ENCODE data around the gene CDH4. TPM values are rescaled to one million over a fixed set of nuclear protein-coding genes. Genes with fewer than 3 reads are reported as not detected.

Gene CDH4
- total RNA-seq, 1 experiment from 2014 or later = 25.0 TPM

- CTCF ChIA-PET = interaction anchor here (1.3 kb wide), 1 partner anchor 541 kb away, joined by 3 read pairs; no protein-coding TSS in a partner anchor
These were observed 103.5 kb downstream of the CDH4 start for GRCh38 chr20:61355585-61355984.

GRCh38 chr20:61356196-61356595, 104.1 kb downstream of the CDH4 start:
- no TSS peak for BruUV-seq (replicated peaks)
- no peak overlapping the region for H3K4me3 Mint-ChIP-seq (ENCODE audit: unreplicated experiment)
- no peak for DNase-seq (ENCODE audit: unreplicated experiment)
- intact Hi-C loops (cut with micrococcal nuclease) = no loop called here
- ChIA-PET CTCF (interaction anchor here (0.9 to 1.3 kb wide), 2 partner anchors 9 to 540 kb away, joined by 3 read pairs; no protein-coding TSS in a partner anchor), POLR2A (interaction anchor here (0.9 kb wide), 1 partner anchor 9 kb away, joined by 3 read pairs; no protein-coding TSS in a partner anchor)
- peaks cover 13% of the 10 kb centered on the region for H3K4me1 Mint-ChIP-seq (ENCODE audit: insufficient read depth, unreplicated experiment)
- H3K9me3 Mint-ChIP-seq (ENCODE audit: unreplicated experiment) = no peaks in the 10 kb centered on the region
- no peak overlapping the region for H3K27ac Mint-ChIP-seq (ENCODE audit: low read depth, unreplicated experiment)
- no peaks in the 10 kb centered on the region for H3K27me3 Mint-ChIP-seq (ENCODE audit: insufficient read depth, unreplicated experiment)
- H3K36me3 Mint-ChIP-seq (ENCODE audit: insufficient read depth, unreplicated experiment) = peaks cover 10% of the 10 kb centered on the region
- TF ChIP-seq CTCF (IDR thresholded peaks at IDR 0.05; ENCODE audit: unreplicated experiment) = no peak

More at GRCh38 chr20:61355585-61355984, 103.5 kb downstream of the CDH4 start:
- H3K36me3 Mint-ChIP-seq (ENCODE audit: insufficient read depth, unreplicated experiment) = peaks cover 12% of the 10 kb centered on the region
- no peak overlapping the region for H3K27ac Mint-ChIP-seq (ENCODE audit: low read depth, unreplicated experiment)
- intact Hi-C loops (cut with micrococcal nuclease) = no loop called here
- DNase-seq (ENCODE audit: unreplicated experiment) = no peak
- no peak overlapping the region for H3K4me3 Mint-ChIP-seq (ENCODE audit: unreplicated experiment)
- no peak for TF ChIP-seq CTCF (IDR thresholded peaks at IDR 0.05; ENCODE audit: unreplicated experiment)
- no TSS peak for BruUV-seq (replicated peaks)
- H3K4me1 Mint-ChIP-seq (ENCODE audit: insufficient read depth, unreplicated experiment) = peaks cover 13% of the 10 kb centered on the region
- H3K9me3 Mint-ChIP-seq (ENCODE audit: unreplicated experiment) = no peaks in the 10 kb centered on the region
- no peaks in the 10 kb centered on the region for H3K27me3 Mint-ChIP-seq (ENCODE audit: insufficient read depth, unreplicated experiment)
- POLR2A ChIA-PET = no interaction called here

DNA sequence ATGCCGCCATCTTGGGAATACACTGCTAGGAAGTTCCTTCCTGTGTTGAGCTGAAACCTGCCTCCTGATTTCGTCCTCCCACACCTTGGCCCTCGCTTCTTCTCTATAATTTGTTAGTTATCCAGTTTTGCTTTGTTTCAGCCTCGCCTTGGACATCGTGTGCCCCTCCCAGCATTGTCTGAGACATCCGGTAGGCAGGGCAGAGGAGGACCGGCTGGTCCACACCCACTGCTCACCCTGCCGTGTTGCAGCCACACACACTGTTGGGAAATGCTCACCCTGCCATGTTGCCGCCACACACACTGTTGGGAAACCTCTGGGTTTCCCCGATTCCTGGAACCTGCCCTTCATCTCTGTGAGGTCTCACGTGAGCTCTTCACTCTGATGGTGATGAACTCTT, 105.1 kb downstream of the CDH4 start:
- no peak for DNase-seq (ENCODE audit: unreplicated experiment)
- no TSS peak for BruUV-seq (replicated peaks)
- intact Hi-C loops (cut with micrococcal nuclease) = no loop called here
- peaks cover 13% of the 10 kb centered on the region for H3K4me1 Mint-ChIP-seq (ENCODE audit: insufficient read depth, unreplicated experiment)
- peaks cover 6% of the 10 kb centered on the region for H3K36me3 Mint-ChIP-seq (ENCODE audit: insufficient read depth, unreplicated experiment)
- H3K4me3 Mint-ChIP-seq (ENCODE audit: unreplicated experiment) = no peak overlapping the region
- ChIA-PET POLR2A (no interaction called here), CTCF (interaction anchor here (0.6 to 1.3 kb wide), 2 partner anchors 540 to 1743 kb away, joined by 3 read pairs; no protein-coding TSS in a partner anchor)
- H3K27ac Mint-ChIP-seq (ENCODE audit: low read depth, unreplicated experiment) = no peak overlapping the region
- no peaks in the 10 kb centered on the region for H3K27me3 Mint-ChIP-seq (ENCODE audit: insufficient read depth, unreplicated experiment)
- no peaks in the 10 kb centered on the region for H3K9me3 Mint-ChIP-seq (ENCODE audit: unreplicated experiment)
- no peak for TF ChIP-seq CTCF (IDR thresholded peaks at IDR 0.05; ENCODE audit: unreplicated experiment)

GRCh38 chr20:61359254-61359653, 107.2 kb downstream of the CDH4 start:
- Mint-ChIP-seq H3K4me1 (ENCODE audit: insufficient read depth, unreplicated experiment) (no peaks in the 10 kb centered on the region), H3K27me3 (ENCODE audit: insufficient read depth, unreplicated experiment) (no peaks in the 10 kb centered on the region), H3K4me3 (ENCODE audit: unreplicated experiment) (no peak overlapping the region), H3K36me3 (ENCODE audit: insufficient read depth, unreplicated experiment) (peaks cover 6% of the 10 kb centered on the region), H3K9me3 (ENCODE audit: unreplicated experiment) (no peaks in the 10 kb centered on the region), H3K27ac (ENCODE audit: low read depth, unreplicated experiment) (no peak overlapping the region)
- intact Hi-C loops (cut with micrococcal nuclease) = no loop called here
- ChIA-PET CTCF (no interaction called here), POLR2A (no interaction called here)
- TF ChIP-seq CTCF (IDR thresholded peaks at IDR 0.05; ENCODE audit: unreplicated experiment) = no peak
- no TSS peak for BruUV-seq (replicated peaks)
- no peak for DNase-seq (ENCODE audit: unreplicated experiment)

All from MCF 10A (cell line).